C4-2B (cell line): ENCODE data around the gene LTO1.

Source experiments
- CTCF ChIP-seq: fragments of 450-650 bp; conservative IDR thresholded peaks from 2 replicates; pipeline ENCODE4 v1.5.1; 2017; ENCODE audit warnings: mild to moderate bottlenecking
- ZFX ChIP-seq: fragments of 450-650 bp; IDR thresholded peaks from 2 replicates; pipeline ENCODE4 v1.6.1; 2017

GRCh38 chr11:69647761-69648497, 27.2 kb downstream of the LTO1 start:
- TF ChIP-seq CTCF (no peak), ZFX (no peak)
